ENCODE results near the gene TRIM3.
A peak's percentile ranks its signal among the peaks of the same experiment; 100 is the strongest.

The TRIM3 gene

GRCh38 chr11:6482441-6482840, 8.7 kb upstream of the TRIM3 start:
- Mint-ChIP-seq H3K27me3 (ENCODE audit: low read depth) (no peaks in the 10 kb centered on the region), H3K9me3 (no peaks in the 10 kb centered on the region), H3K36me3 (ENCODE audit: low read depth) (peaks cover 31% of the 10 kb centered on the region), H3K27ac (peak overlapping the region in 1 of 3 experiments; percentile 9), H3K4me1 (peaks cover 38% of the 10 kb centered on the region), H3K4me3 (peak overlapping the region; percentile 98 to 100 (median 98))
- TF ChIP-seq CTCF (IDR thresholded peaks at IDR 0.05; ENCODE audit: unreplicated experiment in 3 of 3): no peak

- Mint-ChIP-seq H3K9me3 (no peaks in the 10 kb centered on the region), H3K36me3 (ENCODE audit: low read depth) (peaks cover 35% of the 10 kb centered on the region), H3K4me3 (peak overlapping the region; percentile 98 to 100 (median 98)), H3K4me1 (peaks cover 38% of the 10 kb centered on the region), H3K27ac (peak overlapping the region in 2 of 3 experiments; percentile 99), H3K27me3 (ENCODE audit: low read depth) (no peaks in the 10 kb centered on the region)
- TF ChIP-seq CTCF (IDR thresholded peaks at IDR 0.05; ENCODE audit: unreplicated experiment in 3 of 3): no peak
These were observed 8.2 kb upstream of the TRIM3 start for GRCh38 chr11:6481924-6482275.

GRCh38 chr11:6481012-6481923, 7.5 kb upstream of the TRIM3 start, which contains the start of the genes ARFIP2 and TIMM10B:
Gene ARFIP2 (minus strand): TSS chr11:6481331. CDS start chr11:6480421, 910 bp downstream.
Gene TIMM10B (plus strand): TSS chr11:6481501. CDS start chr11:6481517, 16 bp downstream.
- H3K4me1 Mint-ChIP-seq: peaks cover 38% of the 10 kb centered on the region
- TF ChIP-seq CTCF (IDR thresholded peaks at IDR 0.05; ENCODE audit: unreplicated experiment in 3 of 3): no peak
- H3K27me3 Mint-ChIP-seq (ENCODE audit: low read depth): no peaks in the 10 kb centered on the region
- peak within 1 kb of the TSS; percentile 95 to 99 (median 99) for H3K27ac Mint-ChIP-seq
- H3K9me3 Mint-ChIP-seq: no peaks in the 10 kb centered on the region
- H3K4me3 Mint-ChIP-seq: peak within 1 kb of the TSS; percentile 98 to 100 (median 98)
- H3K36me3 Mint-ChIP-seq (ENCODE audit: low read depth): peaks cover 39% of the 10 kb centered on the region

- H3K36me3 Mint-ChIP-seq (ENCODE audit: low read depth): peaks cover 39% of the 10 kb centered on the region
These were observed 6.7 kb upstream of the TRIM3 start for GRCh38 chr11:6480299-6480914.

GRCh38 chr11:6476571-6476970, 2.8 kb upstream of the TRIM3 start:
- Mint-ChIP-seq H3K4me3 (peak overlapping the region; percentile 42 to 79 (median 46)), H3K27ac (peak overlapping the region in 1 of 3 experiments; percentile 14), H3K9me3 (no peaks in the 10 kb centered on the region), H3K4me1 (peaks cover 47% of the 10 kb centered on the region), H3K36me3 (ENCODE audit: low read depth) (peaks cover 27% of the 10 kb centered on the region), H3K27me3 (ENCODE audit: low read depth) (no peaks in the 10 kb centered on the region)
- no peak for TF ChIP-seq CTCF (IDR thresholded peaks at IDR 0.05; ENCODE audit: unreplicated experiment in 3 of 3)

More at GRCh38 chr11:6480299-6480914, 6.7 kb upstream of the TRIM3 start:
- H3K4me3 Mint-ChIP-seq: peak overlapping the region; percentile 98 to 100 (median 98)
- H3K9me3 Mint-ChIP-seq: no peaks in the 10 kb centered on the region
- TF ChIP-seq CTCF (IDR thresholded peaks at IDR 0.05; ENCODE audit: unreplicated experiment in 3 of 3): no peak
- peaks cover 39% of the 10 kb centered on the region for H3K4me1 Mint-ChIP-seq
- peak overlapping the region; percentile 95 to 99 (median 99) for H3K27ac Mint-ChIP-seq
- no peaks in the 10 kb centered on the region for H3K27me3 Mint-ChIP-seq (ENCODE audit: low read depth)
